Measurements from ENCODE around the gene ZMAT1.

DNA sequence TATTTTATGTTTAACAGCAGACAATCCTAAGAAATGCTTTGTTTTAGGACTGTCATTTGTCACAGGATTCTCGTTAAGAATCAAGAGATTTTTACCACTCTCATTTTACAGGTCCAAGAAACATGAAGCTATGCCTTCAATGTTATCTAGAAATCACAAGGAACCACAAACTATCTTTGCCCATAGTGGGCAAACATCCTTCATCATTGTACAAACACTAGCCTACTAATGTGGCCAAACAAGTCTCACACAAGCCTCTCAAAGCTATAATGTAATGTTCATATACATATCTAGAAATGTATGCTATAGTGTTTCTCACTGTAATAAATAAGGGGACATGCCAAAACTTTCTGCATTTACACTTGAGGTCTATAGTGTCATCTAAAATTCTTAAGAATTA is 26.8 kb downstream of the ZMAT1 start:
- no peak for TF ChIP-seq CTCF (IDR thresholded peaks at IDR 0.05; ENCODE audit: low read depth, low read length)
- TF ChIP-seq POLR2A (IDR thresholded peaks at IDR 0.05; ENCODE audit: extremely low read depth, insufficient read length): no peak
- TF ChIP-seq, protein P1, sequence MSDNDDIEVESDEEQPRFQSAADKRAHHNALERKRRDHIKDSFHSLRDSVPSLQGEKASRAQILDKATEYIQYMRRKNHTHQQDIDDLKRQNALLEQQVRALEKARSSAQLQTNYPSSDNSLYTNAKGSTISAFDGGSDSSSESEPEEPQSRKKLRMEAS (IDR thresholded peaks at IDR 0.05; ENCODE audit: low read depth, low read length): no peak
- TF ChIP-seq MYC (IDR thresholded peaks at IDR 0.05; ENCODE audit: low read depth, low read length): no peak

Data from NB4 (cell line).